Mesenchymal stem cell (in vitro differentiated cells and primary cell): ENCODE data around the gene DHCR24.
A peak's percentile ranks its signal among the peaks of the same experiment; 100 is the strongest.
"Not testable (repeated sequence)": the region's sequence is repeated elsewhere in the genome, so short reads cannot be mapped to it uniquely, and the experiment has no call there.

Source experiments
- DNase-seq: peaks from one replicate; pipeline ENCODE4 v3.0.0-alpha.2; 2013
- H2AFZ ChIP-seq: one replicate; pipeline ENCODE4 v1.6.1; 2013; ENCODE audit warnings: low read depth, mild to moderate bottlenecking, control low read depth, inconsistent platforms, low read length, moderate library complexity
- H2AK5ac ChIP-seq: 2 replicates; pipeline ENCODE4 v1.6.1; 2013; ENCODE audit warnings: low read length, moderate library complexity, mild to moderate bottlenecking, inconsistent platforms; ENCODE audit not compliant: severe bottlenecking
- H2BK120ac ChIP-seq: one replicate; pipeline ENCODE4 v1.6.1; 2013; ENCODE audit warnings: low read depth, mild to moderate bottlenecking, inconsistent platforms, low read length, moderate library complexity
- H2BK12ac ChIP-seq, 2 experiments: one replicate each; pipeline ENCODE4 v1.6.1; 2013; ENCODE audit warnings: inconsistent platforms in 2 of 2, low read length in 2 of 2, mild to moderate bottlenecking in 2 of 2, moderate library complexity in 2 of 2, control low read depth in 1 of 2
- H2BK15ac ChIP-seq: one replicate; pipeline ENCODE4 v1.6.1; 2013; ENCODE audit warnings: mild to moderate bottlenecking, low read depth, inconsistent platforms; ENCODE audit not compliant: poor library complexity, severe bottlenecking
- H2BK5ac ChIP-seq: 2 replicates; pipeline ENCODE4 v1.6.1; 2013; ENCODE audit warnings: low read depth, mild to moderate bottlenecking, low read length, control low read depth, inconsistent platforms; ENCODE audit not compliant: poor library complexity, severe bottlenecking
- H3K14ac ChIP-seq, 2 experiments: one replicate each; pipeline ENCODE4 v1.6.1; 2013; ENCODE audit warnings: inconsistent platforms in 2 of 2, low read length in 2 of 2, control low read depth in 1 of 2, mild to moderate bottlenecking in 1 of 2, moderate library complexity in 1 of 2
- H3K18ac ChIP-seq, 2 experiments: one replicate each; pipeline ENCODE4 v1.6.1; 2013; ENCODE audit warnings: inconsistent platforms in 2 of 2, low read length in 2 of 2, control low read depth in 1 of 2, low read depth in 1 of 2, mild to moderate bottlenecking in 1 of 2
- H3K23ac ChIP-seq, 2 experiments: one replicate each; pipeline ENCODE4 v1.6.1; 2013; ENCODE audit warnings: inconsistent platforms in 2 of 2, low read length in 2 of 2, mild to moderate bottlenecking in 2 of 2, moderate library complexity in 2 of 2, control low read depth in 1 of 2
- H3K27ac ChIP-seq: 2 replicates; pipeline ENCODE4 v1.5.1; 2013; ENCODE audit warnings: mild to moderate bottlenecking, moderate library complexity, low read length, control low read depth, inconsistent platforms; ENCODE audit not compliant: poor library complexity, severe bottlenecking
- H3K27me3 ChIP-seq, 2 experiments: 2 replicates each; pipeline versions ENCODE4 v1.6.1 to v1.7.0; 2013; ENCODE audit warnings: low read length in 2 of 2, mild to moderate bottlenecking in 2 of 2, moderate library complexity in 2 of 2, control low read depth in 1 of 2, inconsistent platforms in 1 of 2; ENCODE audit not compliant: control insufficient read depth in 1 of 2, insufficient read depth in 1 of 2
- H3K36me3 ChIP-seq, 2 experiments: 2 replicates each; pipeline versions ENCODE4 v1.6.1 to v1.7.0; 2013; ENCODE audit warnings: low read length in 2 of 2, control low read depth in 1 of 2, inconsistent platforms in 1 of 2, low read depth in 1 of 2, mild to moderate bottlenecking in 1 of 2; ENCODE audit not compliant: insufficient read depth in 2 of 2, control insufficient read depth in 1 of 2
- H3K4ac ChIP-seq, 2 experiments: one replicate each; pipeline ENCODE4 v1.6.1; 2013; ENCODE audit warnings: inconsistent platforms in 2 of 2, low read length in 2 of 2, mild to moderate bottlenecking in 2 of 2, moderate library complexity in 2 of 2, control low read depth in 1 of 2, low read depth in 1 of 2
- H3K4me1 ChIP-seq: 2 replicates; pipeline ENCODE4 v1.6.1; 2013; ENCODE audit warnings: low read depth, low read length, control low read depth; ENCODE audit not compliant: control insufficient read depth, insufficient read depth
- H3K4me2 ChIP-seq: 2 replicates; pipeline ENCODE4 v1.6.1; 2013; ENCODE audit warnings: low read length, mild to moderate bottlenecking, inconsistent platforms; ENCODE audit not compliant: poor library complexity, severe bottlenecking
- H3K4me3 ChIP-seq, 2 experiments: 2 replicates each; pipeline versions ENCODE4 v1.5.1 to v1.7.0; 2013; ENCODE audit warnings: low read length in 2 of 2, mild to moderate bottlenecking in 2 of 2, control low read depth in 1 of 2, low read depth in 1 of 2; ENCODE audit not compliant: insufficient read depth in 1 of 2
- H3K79me1 ChIP-seq: replicated peaks from 2 replicates; pipeline ENCODE4 v1.6.1; 2013; ENCODE audit warnings: mild to moderate bottlenecking, control low read depth, low read length, inconsistent platforms; ENCODE audit not compliant: poor library complexity, severe bottlenecking
- H3K9ac ChIP-seq: 2 replicates; pipeline ENCODE4 v1.7.0; 2013; ENCODE audit warnings: mild to moderate bottlenecking, low read length, moderate library complexity
- H3K9me3 ChIP-seq: 2 replicates; pipeline ENCODE4 v1.7.0; 2013; ENCODE audit warnings: mild to moderate bottlenecking, low read length; ENCODE audit not compliant: control insufficient read depth
- H4K8ac ChIP-seq: one replicate; pipeline ENCODE4 v1.6.1; 2013; ENCODE audit warnings: inconsistent platforms, mild to moderate bottlenecking, low read length, moderate library complexity
- H4K91ac ChIP-seq: one replicate; pipeline ENCODE4 v1.6.1; 2013; ENCODE audit warnings: mild to moderate bottlenecking, low read length, inconsistent platforms
- WGBS: methylation state at CpG from one replicate; pipeline ENCODE4 v1.1.7; 2013; ENCODE audit warnings: mixed read lengths; 5-methylcytosine and 5-hydroxymethylcytosine counted together

Gene DHCR24

GRCh38 chr1:54911076-54911475, 24.1 kb upstream of the DHCR24 start:
- WGBS, result 88% methylated on average over 11 of the region's 14 CpGs
- H3K9me3 ChIP-seq, H3K9ac ChIP-seq, H2BK5ac ChIP-seq, H2AFZ ChIP-seq, DNase-seq, H3K18ac ChIP-seq, H3K27ac ChIP-seq, H3K4me3 ChIP-seq, H4K91ac ChIP-seq, H4K8ac ChIP-seq, H2BK15ac ChIP-seq, H3K27me3 ChIP-seq, H3K79me1 ChIP-seq, H2BK120ac ChIP-seq, H3K4me1 ChIP-seq, H3K4ac ChIP-seq, H3K14ac ChIP-seq, H2BK12ac ChIP-seq, H3K23ac ChIP-seq, H2AK5ac ChIP-seq, H3K4me2 ChIP-seq, H3K36me3 ChIP-seq: not testable (repeated sequence)

GRCh38 chr1:54906586-54906985, 19.6 kb upstream of the DHCR24 start:
- H3K36me3 ChIP-seq, result no peaks in the 10 kb centered on the region
- H4K8ac ChIP-seq, result no peak overlapping the region
- H2AK5ac ChIP-seq, result peak overlapping the region; percentile 80
- H4K91ac ChIP-seq, result no peak overlapping the region
- no peak overlapping the region for H2AFZ ChIP-seq
- no peaks in the 10 kb centered on the region for H3K79me1 ChIP-seq
- DNase-seq, result no peak
- no peak overlapping the region for H3K18ac ChIP-seq
- H3K4me3 ChIP-seq, result no peak overlapping the region
- H3K4ac ChIP-seq, result no peak overlapping the region
- H3K14ac ChIP-seq, result no peak overlapping the region
- no peak overlapping the region for H3K23ac ChIP-seq
- peaks cover 10% of the 10 kb centered on the region for H3K4me1 ChIP-seq
- WGBS, result 86% methylated on average over 6 of the region's 6 CpGs
- no peaks in the 10 kb centered on the region for H3K27me3 ChIP-seq
- H3K27ac ChIP-seq, result no peak overlapping the region
- no peak overlapping the region for H2BK120ac ChIP-seq
- no peak overlapping the region for H2BK5ac ChIP-seq
- H2BK15ac ChIP-seq, result no peak overlapping the region
- no peak overlapping the region for H2BK12ac ChIP-seq
- no peak overlapping the region for H3K4me2 ChIP-seq
- no peaks in the 10 kb centered on the region for H3K9me3 ChIP-seq
- no peak overlapping the region for H3K9ac ChIP-seq

- 54% methylated on average over 2 of the region's 2 CpGs for WGBS
- Histone ChIP-seq H2BK15ac (no peak overlapping the region), H2AFZ (no peak overlapping the region), H4K8ac (no peak overlapping the region), H3K18ac (peak overlapping the region in 1 of 2 experiments; percentile 12), H3K14ac (no peak overlapping the region), H3K4me3 (no peak overlapping the region), H3K27me3 (no peaks in the 10 kb centered on the region), H3K9ac (no peak overlapping the region), H3K36me3 (no peaks in the 10 kb centered on the region), H3K4me1 (peaks cover 10% of the 10 kb centered on the region), H3K4me2 (no peak overlapping the region), H2BK120ac (no peak overlapping the region), H2AK5ac (no peak overlapping the region), H2BK12ac (no peak overlapping the region), H3K4ac (no peak overlapping the region), H4K91ac (no peak overlapping the region), H2BK5ac (no peak overlapping the region), H3K79me1 (no peaks in the 10 kb centered on the region), H3K23ac (no peak overlapping the region), H3K9me3 (no peaks in the 10 kb centered on the region), H3K27ac (peak overlapping the region; percentile 95)
- DNase-seq, result peak; percentile 40
Measured at GRCh38 chr1:54904476-54905048, 17.6 kb upstream of the DHCR24 start.

GRCh38 chr1:54894271-54894670, 7.3 kb upstream of the DHCR24 start:
- Histone ChIP-seq H2AK5ac (no peak overlapping the region), H3K79me1 (no peaks in the 10 kb centered on the region), H3K14ac (no peak overlapping the region), H3K4me1 (no peaks in the 10 kb centered on the region), H3K23ac (no peak overlapping the region), H3K27me3 (no peaks in the 10 kb centered on the region), H3K18ac (no peak overlapping the region), H2BK5ac (no peak overlapping the region), H2AFZ (no peak overlapping the region), H3K9ac (no peak overlapping the region), H3K4me3 (no peak overlapping the region), H4K91ac (no peak overlapping the region), H3K4ac (no peak overlapping the region), H2BK120ac (no peak overlapping the region), H3K9me3 (no peaks in the 10 kb centered on the region), H3K4me2 (no peak overlapping the region), H4K8ac (no peak overlapping the region), H3K27ac (no peak overlapping the region), H2BK12ac (peak overlapping the region in 1 of 2 experiments; percentile 95), H3K36me3 (no peaks in the 10 kb centered on the region), H2BK15ac (no peak overlapping the region)
- 100% methylated on average over 1 of the region's 1 CpG for WGBS
- DNase-seq, result no peak
